Thyroid gland (tissue), 4 donors: Measurements from ENCODE around the gene PTGES. TPM values are rescaled to one million over a fixed set of nuclear protein-coding genes. Genes with fewer than 3 reads are reported as not detected.

Experiments used
- DNase-seq, 2 donors: peaks; one replicate each; pipeline ENCODE4 v3.0.0-alpha.2; 2019
- H3K27ac ChIP-seq, 3 donors: fragments of 200-600 bp; sonication (generic); 1 replicate in 2 of 3; 2 replicates in 1 of 3; pipeline ENCODE4 v1.5.1; 2016 to 2019; ENCODE audit warnings: mild to moderate bottlenecking in 1 of 3, moderate library complexity in 1 of 3
- H3K27me3 ChIP-seq: fragments of 200-600 bp; sonication (generic); one replicate; pipeline ENCODE4 v1.5.1; 2019
- H3K36me3 ChIP-seq, 2 donors: fragments of 200-600 bp; sonication (generic); one replicate each; pipeline ENCODE4 v1.5.1; 2016 to 2019
- H3K4me1 ChIP-seq, 2 donors: fragments of 200-600 bp; sonication (generic); one replicate each; pipeline ENCODE4 v1.5.1; 2017 to 2019
- H3K4me3 ChIP-seq, 3 donors: fragments of 200-600 bp; sonication (generic); replicated peaks in 1 of 3; 1 replicate in 2 of 3; 2 replicates in 1 of 3; pipeline ENCODE4 v1.5.1; 2016; ENCODE audit warnings: mild to moderate bottlenecking in 1 of 3
- H3K9me3 ChIP-seq: fragments of 200-600 bp; sonication (generic); one replicate; pipeline ENCODE4 v1.5.1; 2017
- CTCF ChIP-seq, 6 experiments: fragments of 200-600 bp in 3 of 6; fragments of 450-650 bp in 3 of 6; sonication (generic) in 3 of 6; IDR thresholded peaks; one replicate each; pipeline ENCODE4 v1.5.1; 2016 to 2019; ENCODE audit warnings: antibody characterized with exemption in 6 of 6, mild to moderate bottlenecking in 2 of 6, inconsistent platforms in 1 of 6, moderate library complexity in 1 of 6
- POLR2A ChIP-seq, 2 donors: fragments of 450-650 bp; IDR thresholded peaks; one replicate each; pipeline ENCODE4 v1.6.1; 2017; ENCODE audit warnings: antibody characterized with exemption in 2 of 2, mild to moderate bottlenecking in 2 of 2, moderate library complexity in 1 of 2
- WGBS, 2 donors: methylation state at CpG; one replicate each; pipeline ENCODE4 v1.1.5; 2017; 5-methylcytosine and 5-hydroxymethylcytosine counted together
- intact Hi-C: fragments of 100-400 bp; cut with DNase I; formaldehyde crosslinking; loops from one replicate; pipeline ENCODE4 v1.15.1; 2023
- total RNA-seq, 4 donors: library from RNA; depleted of rRNA; stranded (reverse); fragments of >200 nt; gene quantifications; one replicate each; pipeline ENCODE4 v1.2.3, GENCODE V29; 2016

Gene PTGES
- total RNA-seq, 4 donors from 2014 or later: 0.29 to 5.3 (median 2.3) TPM

- TF ChIP-seq POLR2A (IDR thresholded peaks at IDR 0.05) (no peak), CTCF (IDR thresholded peaks at IDR 0.05) (no peak)
- Histone ChIP-seq H3K4me3 (no peak overlapping the region), H3K36me3 (no peaks in the 10 kb centered on the region), H3K4me1 (no peaks in the 10 kb centered on the region), H3K27ac (no peak overlapping the region), H3K27me3 (no peaks in the 10 kb centered on the region), H3K9me3 (no peaks in the 10 kb centered on the region)
- WGBS, 2 donors: 68 to 73% methylated on average over 4 of the region's 5 CpGs
- DNase-seq: no peak
- intact Hi-C loops: no loop called here
Observed at GRCh38 chr9:129718647-129719046, 34.2 kb downstream of the PTGES start.

- DNase-seq: no peak
- intact Hi-C loops: no loop called here
- Histone ChIP-seq H3K27ac (no peak overlapping the region), H3K9me3 (no peaks in the 10 kb centered on the region), H3K4me1 (no peaks in the 10 kb centered on the region), H3K36me3 (no peaks in the 10 kb centered on the region), H3K27me3 (no peaks in the 10 kb centered on the region), H3K4me3 (no peak overlapping the region)
- WGBS, 2 donors: 66 to 68% methylated on average over 3 to 5 of the region's 5 CpGs
- TF ChIP-seq CTCF (IDR thresholded peaks at IDR 0.05): no peak
- TF ChIP-seq POLR2A (IDR thresholded peaks at IDR 0.05): no peak
Observed at GRCh38 chr9:129717991-129718390, 34.9 kb downstream of the PTGES start.

GRCh38 chr9:129716091-129716490, 36.8 kb downstream of the PTGES start:
- WGBS, 2 donors: 75 to 78% methylated on average over 5 of the region's 5 CpGs
- intact Hi-C loops: no loop called here
- TF ChIP-seq POLR2A (IDR thresholded peaks at IDR 0.05) (no peak), CTCF (IDR thresholded peaks at IDR 0.05) (no peak)
- DNase-seq: no peak
- H3K4me1 ChIP-seq: peaks cover 6 to 16% of the 10 kb centered on the region in 2 donors
- H3K9me3 ChIP-seq: no peaks in the 10 kb centered on the region
- no peak overlapping the region for H3K27ac ChIP-seq
- H3K27me3 ChIP-seq: no peaks in the 10 kb centered on the region
- no peaks in the 10 kb centered on the region for H3K36me3 ChIP-seq
- H3K4me3 ChIP-seq: no peak overlapping the region

- Histone ChIP-seq H3K27ac (no peak overlapping the region), H3K4me1 (peaks cover 6 to 16% of the 10 kb centered on the region in 2 donors), H3K36me3 (no peaks in the 10 kb centered on the region), H3K4me3 (no peak overlapping the region), H3K27me3 (no peaks in the 10 kb centered on the region), H3K9me3 (no peaks in the 10 kb centered on the region)
- no peak for TF ChIP-seq CTCF (IDR thresholded peaks at IDR 0.05)
- TF ChIP-seq POLR2A (IDR thresholded peaks at IDR 0.05): no peak
- intact Hi-C loops: no loop called here
- DNase-seq: no peak
- WGBS, 2 donors: 55 to 59% methylated on average over 15 of the region's 15 CpGs
Observed at GRCh38 chr9:129714511-129715061, 38.3 kb downstream of the PTGES start.

GRCh38 chr9:129713402-129713679, 39.5 kb downstream of the PTGES start:
- intact Hi-C loops: no loop called here
- Histone ChIP-seq H3K9me3 (no peaks in the 10 kb centered on the region), H3K36me3 (no peaks in the 10 kb centered on the region), H3K4me1 (peaks cover 6 to 16% of the 10 kb centered on the region in 2 donors), H3K27me3 (no peaks in the 10 kb centered on the region), H3K4me3 (no peak overlapping the region), H3K27ac (peak overlapping the region in 1 of 3 donors; percentile 1)
- WGBS, 2 donors: 90 to 93% methylated on average over 8 to 10 of the region's 10 CpGs
- no peak for DNase-seq
- TF ChIP-seq CTCF (IDR thresholded peaks at IDR 0.05) (no peak), POLR2A (IDR thresholded peaks at IDR 0.05) (no peak)
